SIG-M5 (cell line): Measurements from ENCODE around the gene C11orf42.

Experiments
- DNase-seq: peaks from one replicate; lab custom pipeline; 2025; lab: John Stamatoyannopoulos, UW

C11orf42 gene, protein sequence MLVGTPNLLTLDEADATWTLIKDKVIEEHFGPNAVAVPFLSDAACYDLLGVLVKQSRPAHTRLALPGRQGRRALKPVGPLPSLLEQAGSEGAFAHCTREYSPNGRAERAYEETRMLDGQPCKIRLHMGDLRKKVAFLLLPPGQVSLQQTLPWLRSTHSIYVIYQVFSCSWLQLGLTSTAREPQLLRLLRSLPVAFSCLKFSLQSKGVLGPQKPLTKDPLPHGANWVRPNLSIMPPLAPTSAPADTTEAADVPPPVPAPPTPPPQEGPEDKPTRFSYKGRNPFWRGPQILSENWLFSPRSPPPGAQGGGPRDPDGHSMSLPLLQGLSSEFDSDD

DNA sequence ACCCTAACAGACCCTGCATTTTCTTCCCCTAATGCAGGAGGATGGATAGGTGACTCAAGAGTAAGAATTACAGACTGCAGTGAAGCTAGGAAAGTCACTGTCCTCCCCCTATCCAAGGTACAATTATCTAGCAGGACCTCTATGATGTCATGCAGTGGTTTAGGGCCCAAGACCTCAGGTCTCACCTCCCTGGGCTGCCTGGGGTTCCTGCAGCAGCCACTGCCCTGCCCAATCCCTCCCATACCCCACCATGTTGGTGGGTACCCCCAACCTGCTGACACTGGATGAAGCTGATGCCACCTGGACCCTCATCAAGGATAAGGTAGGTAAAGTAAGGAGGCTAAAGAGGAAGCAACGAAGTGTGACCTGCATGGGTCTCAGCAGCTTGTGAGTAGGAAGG lies at the start of gene C11orf42:
Gene C11orf42 (plus strand): TSS at position 192 of the 400 bp plus-strand sequence. CDS start 59 bp downstream, at position 251.
- no peak for DNase-seq

DNA sequence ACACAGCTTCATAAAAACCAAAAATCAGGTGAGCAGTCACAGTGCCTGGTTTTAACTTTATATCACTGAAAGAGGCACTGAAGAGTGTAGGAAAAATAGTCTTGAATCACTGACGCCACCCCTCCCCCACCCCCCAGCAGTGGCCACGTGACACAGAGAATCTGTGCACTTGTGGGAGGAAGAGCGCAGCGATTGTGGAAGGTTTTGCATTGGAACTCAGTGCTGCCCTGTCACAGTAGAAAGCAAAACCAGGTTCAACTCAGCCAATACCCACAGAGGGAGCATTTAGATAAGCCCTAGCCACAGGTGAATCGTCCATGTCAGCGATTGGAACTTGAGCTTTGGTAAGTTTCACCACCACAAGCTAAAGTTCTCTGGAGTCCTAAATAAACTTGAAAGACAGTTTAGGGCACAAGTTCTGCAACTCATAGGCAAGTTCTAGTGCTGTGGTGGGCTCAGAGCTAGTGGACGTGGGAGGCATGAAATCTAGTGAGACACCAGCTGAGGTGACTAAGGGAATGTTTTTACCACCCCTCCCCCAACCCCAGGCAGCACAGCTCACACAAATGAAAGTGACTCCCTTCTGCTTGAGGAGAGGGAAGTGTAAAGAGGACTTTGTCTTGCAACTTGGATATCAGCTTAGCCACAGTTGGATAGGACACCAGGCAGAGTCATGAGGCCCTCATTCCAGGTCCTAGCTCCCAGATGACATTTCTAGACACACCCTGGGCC lies 48.6 kb upstream of the C11orf42 start:
- no peak for DNase-seq

DNA sequence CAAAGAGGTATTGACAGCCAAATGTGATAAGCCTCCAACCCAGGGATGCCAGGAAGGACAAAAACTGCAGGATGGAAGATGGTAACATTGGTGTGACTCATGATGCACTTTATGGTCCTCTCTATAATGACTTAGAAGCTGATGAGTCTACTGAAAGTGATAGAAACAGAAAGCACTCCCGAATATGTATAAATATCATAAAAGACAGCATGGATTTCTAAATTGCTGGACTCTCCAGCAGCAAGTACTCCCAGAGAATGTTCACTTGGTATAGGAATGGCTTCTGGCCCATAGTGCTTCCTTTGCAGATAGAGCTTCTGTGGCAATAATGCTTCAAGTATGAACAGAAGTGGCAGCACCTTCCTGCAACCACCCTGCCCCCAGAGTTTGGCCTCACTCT lies 35.1 kb upstream of the C11orf42 start, which contains the start of gene OR52B2:
Gene OR52B2 (minus strand): TSS at position 101 of the 400 bp plus-strand sequence. CDS start 0 bp downstream, at position 101.
- DNase-seq = no peak

DNA sequence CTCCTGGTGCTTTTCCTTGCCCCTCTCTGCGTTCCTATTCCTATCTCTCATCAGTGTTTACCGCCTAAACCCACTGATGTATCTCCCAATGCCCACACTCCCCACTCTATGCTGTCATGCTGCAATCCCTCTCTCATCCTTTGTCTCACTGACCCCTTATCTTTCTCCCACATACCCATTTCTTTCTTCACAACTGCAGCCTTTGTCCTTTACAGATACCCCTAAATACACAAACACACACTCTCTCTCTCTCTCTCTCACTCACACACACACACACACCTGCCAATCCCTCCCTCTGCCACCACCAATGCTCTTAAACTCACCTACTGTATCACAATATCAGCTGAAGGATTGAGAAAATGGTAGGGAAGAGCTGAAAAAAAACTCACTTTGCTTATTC lies 29.9 kb upstream of the C11orf42 start:
- no peak for DNase-seq

DNA sequence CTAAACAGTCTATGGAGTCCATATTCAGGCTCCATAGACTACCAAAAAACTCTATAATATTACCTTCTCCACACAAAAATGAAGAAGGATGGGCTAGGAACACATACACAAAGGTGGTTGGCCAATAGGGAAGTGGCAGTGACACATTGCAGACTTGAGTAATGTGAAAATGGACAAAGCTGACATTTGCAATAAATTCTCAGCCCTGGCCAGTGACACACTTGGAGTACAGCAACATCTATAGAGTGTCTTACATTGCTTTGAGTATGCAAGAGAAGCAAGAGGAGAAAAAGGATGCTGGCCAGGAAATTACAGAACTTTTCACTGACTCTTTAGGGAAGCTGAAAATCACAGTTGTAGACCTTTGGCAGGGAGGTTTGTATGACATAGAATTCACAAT lies 13.6 kb upstream of the C11orf42 start:
- DNase-seq = no peak

DNA sequence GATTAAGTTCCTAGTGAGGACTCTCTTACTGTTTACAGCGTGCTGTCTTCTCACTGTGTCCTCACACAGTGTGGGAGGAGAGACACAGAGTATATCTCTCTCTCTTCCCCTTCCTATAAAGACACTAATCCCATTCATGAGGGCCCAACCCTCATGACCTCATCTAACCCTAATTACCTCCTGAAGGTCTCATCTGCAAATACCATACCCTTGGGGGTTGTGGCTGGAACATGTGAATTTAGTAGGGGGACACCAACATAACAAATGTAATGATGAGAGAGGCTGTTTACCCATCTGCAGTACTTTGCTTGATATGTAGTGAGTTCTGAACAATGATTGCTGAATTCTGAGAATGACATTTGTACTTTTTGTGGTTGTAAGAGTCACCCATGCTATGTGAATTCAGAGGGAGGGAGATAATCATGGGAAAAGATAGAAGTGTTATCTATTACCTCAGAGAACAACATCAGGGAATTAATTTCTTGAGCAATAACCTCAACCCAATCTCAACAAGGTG lies 11.2 kb upstream of the C11orf42 start:
- DNase-seq = no peak

DNA sequence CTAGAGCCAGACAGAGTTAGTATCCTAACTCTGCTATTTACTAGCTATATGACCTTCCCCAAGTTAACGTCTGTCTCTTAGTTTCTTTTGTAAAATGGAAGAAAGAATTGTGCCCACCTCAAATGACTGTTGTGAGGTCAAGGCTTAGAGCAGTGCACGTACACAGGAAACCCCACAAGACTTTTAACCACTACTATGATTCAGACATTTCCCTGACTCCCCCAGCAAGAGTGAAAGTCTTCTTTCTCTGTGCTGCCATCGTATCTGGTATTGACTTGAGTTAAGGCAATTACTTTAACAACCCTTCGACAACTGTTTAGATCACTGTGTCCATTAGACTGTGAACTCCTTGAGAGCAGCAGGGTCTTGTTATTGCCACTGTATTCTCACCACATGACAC lies 9.0 kb upstream of the C11orf42 start:
- no peak for DNase-seq

DNA sequence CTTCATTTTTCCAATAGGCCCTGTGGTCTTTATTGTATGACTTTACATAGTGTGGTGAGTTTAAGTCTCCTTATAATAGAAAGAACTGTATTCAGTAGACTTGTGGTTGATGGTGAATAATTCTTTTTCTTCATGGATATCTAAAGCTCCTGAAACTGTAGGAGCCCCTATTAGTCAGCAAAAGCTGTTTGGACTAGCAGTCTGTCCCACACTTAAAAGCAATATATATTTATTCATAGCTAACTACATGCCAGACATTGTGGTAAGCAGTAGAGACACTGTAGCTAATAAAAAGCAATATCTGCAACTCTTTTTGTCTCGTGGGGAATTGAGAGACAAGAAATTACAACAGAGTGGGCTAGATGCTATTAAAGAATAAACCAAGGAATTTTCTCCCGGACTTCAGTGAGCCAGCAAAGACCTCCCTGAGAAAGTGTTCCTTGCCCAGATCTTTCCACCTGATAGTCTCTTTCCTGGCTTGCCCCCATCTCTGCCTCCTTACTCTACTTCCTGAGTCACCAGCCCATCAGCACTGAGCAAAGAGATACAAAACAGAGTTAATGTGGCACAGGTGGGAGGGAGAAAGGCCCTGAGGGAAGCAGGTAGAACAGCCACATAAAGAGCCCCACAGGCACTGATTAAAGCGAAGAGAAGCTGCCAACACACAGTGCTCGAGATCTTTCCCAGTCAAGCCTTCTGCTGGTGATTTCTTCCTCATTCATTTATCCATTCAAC lies 7.7 kb upstream of the C11orf42 start:
- no peak for DNase-seq

DNA sequence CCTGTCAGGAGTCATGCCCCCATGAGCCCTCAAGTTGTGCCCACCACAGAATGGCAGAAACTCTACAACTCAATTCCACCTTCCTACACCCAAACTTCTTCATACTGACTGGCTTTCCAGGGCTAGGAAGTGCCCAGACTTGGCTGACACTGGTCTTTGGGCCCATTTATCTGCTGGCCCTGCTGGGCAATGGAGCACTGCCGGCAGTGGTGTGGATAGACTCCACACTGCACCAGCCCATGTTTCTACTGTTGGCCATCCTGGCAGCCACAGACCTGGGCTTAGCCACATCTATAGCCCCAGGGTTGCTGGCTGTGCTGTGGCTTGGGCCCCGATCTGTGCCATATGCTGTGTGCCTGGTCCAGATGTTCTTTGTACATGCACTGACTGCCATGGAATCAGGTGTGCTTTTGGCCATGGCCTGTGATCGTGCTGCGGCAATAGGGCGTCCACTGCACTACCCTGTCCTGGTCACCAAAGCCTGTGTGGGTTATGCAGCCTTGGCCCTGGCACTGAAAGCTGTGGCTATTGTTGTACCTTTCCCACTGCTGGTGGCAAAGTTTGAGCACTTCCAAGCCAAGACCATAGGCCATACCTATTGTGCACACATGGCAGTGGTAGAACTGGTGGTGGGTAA lies 6.1 kb upstream of the C11orf42 start, which contains the start of gene OR52W1:
Gene OR52W1 (plus strand): TSS at position 51 of the 637 bp plus-strand sequence. CDS start 0 bp downstream, at position 51.
- DNase-seq = no peak

DNA sequence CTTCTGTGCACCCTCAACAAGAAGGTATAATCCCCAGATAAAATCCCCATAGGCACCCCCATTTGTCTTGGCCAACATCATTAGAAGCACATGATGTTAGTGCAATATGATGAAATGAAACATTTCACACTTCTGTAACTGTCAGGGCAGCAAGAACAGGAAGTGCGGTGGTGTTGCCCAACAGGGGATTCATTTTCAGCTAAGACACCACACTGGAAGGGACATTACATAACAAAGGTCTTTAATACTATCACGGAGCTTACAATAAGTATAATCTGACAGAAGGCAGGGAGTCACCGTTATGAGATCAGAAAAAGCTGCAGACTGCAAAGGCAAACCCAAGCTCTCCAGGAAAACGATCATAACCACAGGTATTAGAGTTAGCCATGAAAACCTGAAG lies 4.4 kb upstream of the C11orf42 start:
- DNase-seq = peak; percentile 96

DNA sequence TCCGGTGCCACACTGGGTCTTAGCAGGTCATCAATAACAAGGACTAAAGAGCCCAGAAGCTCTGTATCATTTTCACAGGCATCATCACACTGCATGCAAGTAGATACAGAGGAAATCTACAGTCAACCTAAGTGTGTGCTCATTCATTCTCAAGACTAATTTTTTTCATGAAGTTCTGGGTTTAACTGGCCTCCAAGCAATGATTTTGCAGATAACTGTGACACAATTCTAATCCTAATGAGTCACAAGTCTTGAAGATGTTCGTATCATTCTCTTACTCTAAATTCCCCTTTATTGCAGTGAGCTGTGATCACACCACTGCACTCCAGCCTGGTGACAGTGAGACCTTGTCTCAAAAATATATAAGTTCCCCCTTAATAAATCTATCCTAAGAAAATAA lies 3.9 kb upstream of the C11orf42 start:
- peak; percentile 69 for DNase-seq

DNA sequence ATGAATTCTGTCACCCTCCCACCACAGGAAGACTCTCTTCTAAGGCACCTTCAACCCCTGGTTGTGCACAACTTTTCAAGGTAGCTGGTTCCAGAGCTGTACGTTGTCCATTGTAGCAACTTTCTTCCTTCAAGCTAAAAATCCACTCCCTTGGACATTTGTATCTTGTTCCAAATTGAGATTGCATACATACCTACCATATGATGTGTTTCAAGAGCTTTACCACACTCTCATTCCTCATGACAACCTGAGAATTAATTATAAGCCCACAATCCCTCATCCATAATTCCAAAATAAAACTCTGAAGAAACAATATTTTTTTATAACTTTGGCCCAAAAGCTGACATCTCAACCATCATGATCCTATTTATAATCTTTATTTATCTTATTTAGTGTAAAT lies 3.3 kb upstream of the C11orf42 start:
- no peak for DNase-seq

DNA sequence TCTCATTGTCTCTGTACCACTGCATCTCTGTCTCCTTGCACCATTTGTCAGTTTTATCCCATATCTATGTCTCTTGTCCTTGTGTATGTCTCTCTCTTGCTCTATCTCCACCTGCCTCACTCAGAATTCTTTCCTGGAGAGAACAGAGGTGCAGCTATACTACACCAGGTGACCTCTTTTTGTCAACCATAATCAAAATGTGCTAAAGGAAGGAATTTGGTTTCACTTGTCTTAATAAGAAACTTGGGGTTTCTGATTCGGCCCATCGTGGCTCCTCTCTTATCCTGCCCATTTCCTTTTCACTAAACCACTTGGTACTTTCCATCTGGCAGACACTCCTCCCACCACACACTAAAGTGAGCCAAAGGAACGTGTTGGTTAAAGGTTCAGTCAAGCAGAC lies 2.0 kb upstream of the C11orf42 start:
- no peak for DNase-seq

DNA sequence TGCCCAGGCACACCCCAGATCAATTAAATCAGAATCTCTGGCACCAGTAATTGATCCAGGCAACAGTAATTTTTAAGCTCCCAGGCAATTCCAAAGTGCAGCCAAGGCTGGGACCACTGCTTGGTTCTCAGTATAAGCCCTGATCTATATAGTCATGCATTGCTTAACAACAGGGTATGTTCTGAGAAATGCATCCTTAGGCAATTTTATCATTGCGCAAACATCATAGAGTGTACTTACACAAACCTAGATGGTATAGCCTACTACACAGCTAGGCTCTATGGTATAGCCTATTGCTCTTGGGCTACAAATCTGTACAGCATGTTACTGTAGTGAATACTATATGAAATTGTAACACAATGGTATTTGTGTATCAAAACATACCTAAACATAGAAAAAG lies 651 bp upstream of the C11orf42 start:
- DNase-seq = peak; percentile 67

DNA sequence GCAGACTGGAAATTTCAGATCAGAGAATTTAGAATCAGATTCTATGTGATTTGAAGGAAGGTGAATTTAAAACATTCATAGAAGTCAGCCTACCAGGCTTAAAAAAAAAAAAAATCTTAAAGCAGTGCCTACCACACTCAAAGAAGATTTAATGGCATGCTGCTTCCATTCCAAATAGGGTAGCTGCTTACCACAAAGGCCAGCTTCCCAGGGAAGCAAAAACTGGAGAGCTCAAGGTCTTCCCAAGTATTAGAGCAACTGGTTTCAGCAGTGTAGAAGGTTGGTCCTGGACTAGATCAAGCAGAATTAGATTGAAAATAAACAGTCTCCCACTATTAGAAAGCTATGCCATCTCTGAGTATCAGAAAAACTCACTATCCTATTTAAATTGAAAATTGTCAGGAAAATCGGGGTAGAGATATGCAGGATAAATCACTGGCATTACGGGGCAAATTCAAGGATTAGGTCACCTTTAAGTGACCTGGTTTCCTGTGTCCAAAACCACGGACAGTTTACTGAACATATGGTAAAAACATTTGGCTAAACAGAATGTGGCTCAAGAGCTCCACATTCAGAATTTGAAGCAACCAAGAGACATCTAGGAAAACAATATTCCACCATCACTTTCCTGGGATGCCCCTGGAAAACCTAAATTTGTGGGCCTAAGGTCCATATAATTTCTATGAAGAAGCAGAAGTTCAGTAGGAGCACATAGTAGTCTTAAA lies 1.3 kb downstream of the C11orf42 start:
- no peak for DNase-seq

DNA sequence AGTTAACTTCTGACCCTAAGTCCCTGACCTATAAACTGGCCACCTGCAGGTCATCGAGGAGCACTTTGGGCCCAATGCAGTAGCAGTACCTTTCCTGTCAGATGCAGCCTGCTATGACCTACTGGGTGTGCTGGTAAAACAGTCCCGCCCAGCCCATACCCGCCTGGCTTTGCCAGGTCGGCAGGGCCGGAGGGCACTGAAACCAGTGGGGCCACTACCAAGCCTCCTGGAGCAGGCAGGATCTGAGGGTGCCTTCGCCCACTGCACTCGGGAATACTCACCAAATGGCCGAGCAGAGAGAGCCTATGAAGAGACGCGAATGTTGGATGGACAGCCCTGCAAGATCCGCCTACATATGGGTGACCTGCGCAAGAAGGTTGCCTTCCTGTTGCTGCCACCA lies 4.4 kb downstream of the C11orf42 start:
- DNase-seq = no peak

DNA sequence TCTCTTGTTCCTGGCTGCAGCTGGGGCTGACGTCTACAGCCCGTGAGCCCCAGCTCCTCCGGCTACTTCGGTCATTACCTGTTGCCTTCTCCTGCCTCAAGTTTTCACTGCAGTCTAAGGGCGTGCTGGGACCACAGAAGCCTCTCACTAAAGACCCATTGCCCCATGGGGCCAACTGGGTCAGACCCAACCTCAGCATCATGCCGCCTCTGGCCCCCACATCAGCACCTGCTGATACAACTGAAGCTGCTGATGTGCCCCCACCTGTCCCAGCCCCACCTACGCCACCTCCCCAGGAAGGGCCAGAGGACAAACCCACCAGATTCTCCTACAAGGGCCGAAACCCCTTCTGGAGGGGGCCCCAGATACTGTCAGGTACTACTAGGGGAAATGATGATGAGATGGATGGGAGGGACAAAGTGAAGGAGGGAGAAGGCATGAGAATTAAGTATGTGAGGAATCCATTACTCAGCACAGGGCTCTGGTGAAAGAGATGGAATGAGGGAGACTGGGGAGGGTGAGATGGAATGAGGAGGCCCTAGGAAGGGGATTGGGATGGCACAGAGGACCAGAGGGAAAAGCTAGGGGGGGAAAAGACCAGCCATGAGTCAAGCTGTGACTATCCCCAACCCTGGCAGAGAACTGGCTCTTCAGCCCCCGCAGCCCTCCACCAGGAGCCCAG lies 5.1 kb downstream of the C11orf42 start:
- DNase-seq = no peak

DNA sequence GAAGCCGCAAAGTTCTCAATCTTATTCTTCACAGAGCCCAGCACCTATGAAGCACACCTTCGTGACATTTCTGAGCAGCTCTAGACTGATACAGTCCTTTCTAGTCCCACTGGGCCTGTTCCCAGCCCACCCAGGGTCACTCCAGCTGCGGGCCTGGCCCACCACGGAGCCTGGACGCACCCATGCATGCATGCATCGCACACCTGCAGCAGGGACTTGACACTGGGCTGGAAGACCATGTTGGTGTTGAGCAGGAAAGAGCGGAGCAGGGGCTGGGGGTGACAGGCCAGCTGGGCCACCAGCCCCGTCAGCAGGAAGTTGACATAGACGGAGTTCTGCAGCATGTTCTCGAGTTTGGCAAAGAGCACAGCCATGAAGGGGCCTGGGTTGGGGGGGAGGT lies 9.2 kb downstream of the C11orf42 start:
- no peak for DNase-seq

DNA sequence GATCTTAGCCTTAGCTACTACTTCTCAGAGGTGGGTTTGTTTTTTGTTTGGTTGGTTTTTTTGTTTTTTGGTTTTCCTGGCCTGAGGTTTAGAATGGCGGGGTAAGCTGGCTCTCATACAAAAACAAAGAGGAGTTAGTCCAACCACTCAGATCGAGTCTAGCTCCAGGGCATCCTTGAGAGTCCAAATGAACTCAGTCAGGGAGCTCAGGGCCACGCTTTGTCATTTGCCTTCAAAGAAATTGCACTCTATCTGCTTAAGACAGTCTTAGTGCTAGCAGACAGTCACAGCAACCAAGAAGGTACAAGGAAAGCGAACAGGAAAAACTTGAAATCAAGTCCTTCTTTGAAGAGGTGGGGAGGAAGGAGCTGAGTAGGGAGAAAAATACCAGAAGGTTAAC lies 11.1 kb downstream of the C11orf42 start:
- DNase-seq = no peak

DNA sequence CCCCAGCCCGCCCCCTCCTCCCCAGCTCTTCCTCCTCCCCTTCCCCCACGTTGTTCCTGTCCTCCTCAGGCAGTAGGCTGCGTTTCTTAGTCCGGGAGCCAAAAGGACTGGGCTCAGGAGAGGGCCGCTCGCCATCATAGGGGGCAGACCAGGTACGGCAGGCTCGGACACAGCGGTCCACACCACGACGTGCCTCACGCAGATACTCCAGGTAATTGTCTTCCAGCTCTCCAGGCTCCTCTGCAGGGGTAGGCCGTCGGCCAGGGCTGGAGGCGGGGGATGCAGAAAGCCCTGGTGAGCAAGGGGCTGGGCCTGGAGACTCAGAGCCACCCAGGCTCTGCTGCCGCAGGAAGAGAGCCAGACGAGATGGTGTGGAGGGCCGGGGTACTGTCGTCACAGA lies 12.4 kb downstream of the C11orf42 start:
- DNase-seq = no peak

DNA sequence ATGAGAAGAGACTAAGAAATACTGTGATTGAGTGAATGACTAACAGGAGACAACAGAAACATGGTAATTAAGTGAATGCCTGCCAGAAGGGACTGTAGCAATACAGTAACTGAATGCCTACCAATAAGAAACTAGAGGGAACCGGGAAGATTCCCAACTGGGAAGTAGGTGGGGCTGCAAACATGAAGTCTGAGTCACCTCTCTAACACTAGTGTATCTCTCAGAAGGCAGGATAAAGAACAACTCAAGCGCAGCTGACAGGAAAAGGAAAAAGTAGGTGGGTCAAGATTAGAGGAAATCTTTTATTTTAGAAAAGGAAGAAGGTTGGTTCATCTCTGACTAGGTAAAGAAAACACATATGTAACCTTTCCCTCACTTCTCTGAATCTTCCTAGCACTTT lies 14.0 kb downstream of the C11orf42 start:
- DNase-seq = no peak
